H9 (cell line): ENCODE measurements around the gene TMEM132C. TPM values are rescaled to one million over a fixed set of nuclear protein-coding genes. Genes with fewer than 3 reads are reported as not detected.

Experiments
- DNase-seq: peaks from one replicate; pipeline ENCODE4 v3.0.0-alpha.2; 2017
- H2AFZ ChIP-seq: one replicate; pipeline ENCODE4 v1.6.1; 2013; ENCODE audit warnings: mild to moderate bottlenecking, low read length, control low read depth, moderate library complexity
- H2AK5ac ChIP-seq: 2 replicates; pipeline ENCODE4 v1.6.1; 2013; ENCODE audit warnings: low read length, control low read depth, mixed read lengths; ENCODE audit not compliant: insufficient read length
- H2BK120ac ChIP-seq: one replicate; pipeline ENCODE4 v1.6.1; 2013; ENCODE audit warnings: low read depth, mild to moderate bottlenecking, low read length, control low read depth, inconsistent platforms; ENCODE audit not compliant: poor library complexity, severe bottlenecking
- H2BK12ac ChIP-seq: 2 replicates; pipeline ENCODE4 v1.6.1; 2013; ENCODE audit warnings: low read length, control low read depth, mixed read lengths, low read depth; ENCODE audit not compliant: insufficient read length
- H2BK15ac ChIP-seq: 2 replicates; pipeline ENCODE4 v1.6.1; 2013; ENCODE audit warnings: low read depth, low read length, control low read depth
- H2BK20ac ChIP-seq: one replicate; pipeline ENCODE4 v1.6.1; 2013; ENCODE audit warnings: low read depth, mild to moderate bottlenecking, low read length, control low read depth, inconsistent platforms; ENCODE audit not compliant: poor library complexity, severe bottlenecking
- H2BK5ac ChIP-seq: 2 replicates; pipeline ENCODE4 v1.6.1; 2013; ENCODE audit warnings: low read length, control low read depth, mixed read lengths; ENCODE audit not compliant: insufficient read length
- H3K14ac ChIP-seq: 2 replicates; pipeline ENCODE4 v1.6.1; 2013; ENCODE audit warnings: low read length, control low read depth; ENCODE audit not compliant: insufficient read depth
- H3K18ac ChIP-seq: 2 replicates; pipeline ENCODE4 v1.6.1; 2013; ENCODE audit warnings: low read depth, mild to moderate bottlenecking, mixed read lengths, low read length, control low read depth; ENCODE audit not compliant: insufficient read length
- H3K23ac ChIP-seq: 2 replicates; pipeline ENCODE4 v1.6.1; 2013; ENCODE audit warnings: low read length, control low read depth, mixed read lengths, low read depth; ENCODE audit not compliant: insufficient read length
- H3K23me2 ChIP-seq: 2 replicates; pipeline ENCODE4 v1.6.1; 2013; ENCODE audit warnings: low read depth, mild to moderate bottlenecking, mixed read lengths, low read length, control low read depth; ENCODE audit not compliant: insufficient read length, poor library complexity, severe bottlenecking
- H3K27ac ChIP-seq: 2 replicates; pipeline ENCODE4 v1.5.1; 2013; ENCODE audit warnings: low read length, control low read depth, mixed read lengths, low read depth; ENCODE audit not compliant: insufficient read length
- H3K27me3 ChIP-seq: 2 replicates; pipeline ENCODE4 v1.6.1; 2013; ENCODE audit warnings: low read length, control low read depth, inconsistent platforms; ENCODE audit not compliant: insufficient read depth
- H3K4ac ChIP-seq: 2 replicates; pipeline ENCODE4 v1.6.1; 2013; ENCODE audit warnings: low read depth, mild to moderate bottlenecking, control low read depth, inconsistent platforms, low read length, moderate library complexity
- H3K4me1 ChIP-seq: 2 replicates; pipeline ENCODE4 v1.6.1; 2013; ENCODE audit warnings: low read length, control low read depth, inconsistent platforms; ENCODE audit not compliant: insufficient read depth
- H3K4me2 ChIP-seq: 2 replicates; pipeline ENCODE4 v1.6.1; 2013; ENCODE audit warnings: low read length, control low read depth, mixed read lengths; ENCODE audit not compliant: insufficient read length, insufficient read depth
- H3K56ac ChIP-seq: 2 replicates; pipeline ENCODE4 v1.6.1; 2013; ENCODE audit warnings: low read depth, mild to moderate bottlenecking, mixed read lengths, low read length, control low read depth; ENCODE audit not compliant: insufficient read length
- H3K79me1 ChIP-seq: 2 replicates; pipeline ENCODE4 v1.6.1; 2013; ENCODE audit warnings: low read depth, mild to moderate bottlenecking, moderate library complexity, low read length, control low read depth, inconsistent platforms; ENCODE audit not compliant: insufficient read depth, poor library complexity, severe bottlenecking
- H3K79me2 ChIP-seq: 2 replicates; pipeline ENCODE4 v1.6.1; 2013; ENCODE audit warnings: low read length, control low read depth, inconsistent platforms; ENCODE audit not compliant: insufficient read depth
- H3K9ac ChIP-seq: 2 replicates; pipeline ENCODE4 v1.6.1; 2013; ENCODE audit warnings: low read length, control low read depth, mixed read lengths; ENCODE audit not compliant: insufficient read length; ENCODE audit errors: extremely low read depth
- H3K9me3 ChIP-seq: one replicate; pipeline ENCODE4 v1.6.1; 2013; ENCODE audit warnings: low read depth, low read length, inconsistent platforms; ENCODE audit not compliant: control insufficient read depth
- H3T11ph ChIP-seq: one replicate; pipeline ENCODE4 v1.6.1; 2013; ENCODE audit warnings: mild to moderate bottlenecking, low read length, control low read depth, inconsistent platforms
- H4K20me1 ChIP-seq: one replicate; pipeline ENCODE4 v1.6.1; 2013; ENCODE audit not compliant: control insufficient read depth, insufficient read length, insufficient read depth
- H4K5ac ChIP-seq: 2 replicates; pipeline ENCODE4 v1.6.1; 2013; ENCODE audit warnings: low read depth, mild to moderate bottlenecking, mixed read lengths, low read length, control low read depth; ENCODE audit not compliant: insufficient read length
- H4K8ac ChIP-seq: replicated peaks from 2 replicates; pipeline ENCODE4 v1.6.1; 2013; ENCODE audit warnings: low read length, control low read depth, mixed read lengths, low read depth; ENCODE audit not compliant: insufficient read length
- H4K91ac ChIP-seq: 2 replicates; pipeline ENCODE4 v1.6.1; 2013; ENCODE audit warnings: low read depth, mild to moderate bottlenecking, moderate library complexity, mixed read lengths, low read length, control low read depth; ENCODE audit not compliant: insufficient read length
- H3K27ac Mint-ChIP-seq, 3 experiments: 2 replicates in 2 of 3; 3 replicates in 1 of 3; pipeline ENCODE4 v1.8.0; 2020 to 2021; ENCODE audit warnings: mixed read lengths in 3 of 3, mild to moderate bottlenecking in 1 of 3, moderate library complexity in 1 of 3
- H3K27me3 Mint-ChIP-seq: 2 replicates; pipeline ENCODE4 v1.8.0; 2021; ENCODE audit warnings: low read depth, mild to moderate bottlenecking, moderate library complexity, mixed read lengths
- H3K36me3 Mint-ChIP-seq, 3 experiments: 2 replicates in 2 of 3; 3 replicates in 1 of 3; pipeline ENCODE4 v1.8.0; 2020 to 2021; ENCODE audit warnings: low read depth in 3 of 3, mixed read lengths in 3 of 3; ENCODE audit not compliant: insufficient read depth in 1 of 3
- H3K4me1 Mint-ChIP-seq, 2 experiments: 2 replicates each; pipeline ENCODE4 v1.8.0; 2020; ENCODE audit warnings: mixed read lengths in 2 of 2
- H3K4me3 Mint-ChIP-seq, 2 experiments: 2 replicates in 1 of 2; 3 replicates in 1 of 2; pipeline ENCODE4 v1.8.0; 2020 to 2021; ENCODE audit warnings: mild to moderate bottlenecking in 2 of 2, mixed read lengths in 2 of 2, moderate library complexity in 1 of 2
- H3K9me3 Mint-ChIP-seq, 2 experiments: 2 replicates in 1 of 2; 3 replicates in 1 of 2; pipeline ENCODE4 v1.8.0; 2020; ENCODE audit warnings: mild to moderate bottlenecking in 2 of 2, mixed read lengths in 2 of 2, moderate library complexity in 1 of 2
- WGBS: extraction: QIAGEN DNeasy Blood & Tissue Kit; methylation state at CpG from one replicate; pipeline ENCODE4 v1.1.7; 2013; ENCODE audit warnings: missing lambda C conversion rate, low lambda C conversion rate, mixed read lengths; ENCODE audit not compliant: insufficient read length; ENCODE audit errors: extremely low coverage; 5-methylcytosine and 5-hydroxymethylcytosine counted together
- total RNA-seq: library from RNA; stranded (reverse); gene quantifications from 2 replicates; pipeline ENCODE4 v1.2.1, GENCODE V29; 2021
- TF ChIP-seq, protein P1 (sequence below): fragments of 200-600 bp; sonication (generic); conservative IDR thresholded peaks from 3 replicates; pipeline ENCODE4 v1.8.0; 2021; ENCODE audit warnings: antibody characterized with exemption, mild to moderate bottlenecking

TMEM132C gene
- total RNA-seq, 1 experiment from 2014 or later, result 0.22 TPM

DNA sequence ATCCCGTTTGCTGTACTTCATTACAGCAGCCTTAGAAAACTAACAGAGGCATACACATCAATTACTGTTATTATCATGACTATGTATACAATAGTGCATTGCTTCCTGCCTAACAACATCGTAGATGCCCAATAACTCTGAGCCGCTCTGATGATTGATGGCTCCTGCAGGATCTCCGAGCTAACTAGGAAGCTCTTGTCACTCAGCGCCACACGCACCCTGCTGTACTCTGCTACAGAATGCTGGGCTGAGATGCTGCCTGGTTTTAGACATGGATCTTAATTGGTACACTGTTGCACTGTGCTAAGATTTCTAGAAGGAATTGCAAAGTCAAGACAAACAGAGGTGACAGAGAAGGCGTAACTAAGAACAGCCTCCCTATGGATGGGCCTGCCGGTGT lies 387.5 kb downstream of the TMEM132C start:
- Histone ChIP-seq H3K79me1 (no peaks in the 10 kb centered on the region), H3K18ac (no peak overlapping the region), H3K4me2 (no peak overlapping the region), H2BK20ac (no peak overlapping the region), H3K4ac (no peak overlapping the region), H3K14ac (no peak overlapping the region), H2AFZ (no peak overlapping the region), H4K20me1 (no peaks in the 10 kb centered on the region), H2AK5ac (no peak overlapping the region), H3K9me3 (no peaks in the 10 kb centered on the region), H3T11ph (no peak overlapping the region), H2BK120ac (no peak overlapping the region), H3K27ac (no peak overlapping the region), H2BK5ac (no peak overlapping the region), H3K23ac (no peak overlapping the region), H4K91ac (no peak overlapping the region), H3K9ac (no peak overlapping the region), H3K4me1 (no peaks in the 10 kb centered on the region), H3K56ac (no peak overlapping the region), H4K8ac (no peak overlapping the region), H3K23me2 (no peaks in the 10 kb centered on the region), H2BK15ac (no peak overlapping the region), H3K79me2 (no peaks in the 10 kb centered on the region), H4K5ac (no peak overlapping the region), H2BK12ac (no peak overlapping the region), H3K27me3 (no peaks in the 10 kb centered on the region)
- no peak for DNase-seq
- Mint-ChIP-seq H3K4me1 (peaks cover 3 to 13% of the 10 kb centered on the region in 2 experiments; a peak in 3 of 4 replicates), H3K27me3 (peaks cover 13% of the 10 kb centered on the region), H3K36me3 (peaks cover 0 to 4% (median 0%) of the 10 kb centered on the region in 3 experiments; a peak in 3 of 7 replicates), H3K9me3 (peaks cover 4% of the 10 kb centered on the region in 2 experiments; a peak in 3 of 5 replicates), H3K4me3 (no peak overlapping the region), H3K27ac (no peak overlapping the region)
- TF ChIP-seq, protein P1, sequence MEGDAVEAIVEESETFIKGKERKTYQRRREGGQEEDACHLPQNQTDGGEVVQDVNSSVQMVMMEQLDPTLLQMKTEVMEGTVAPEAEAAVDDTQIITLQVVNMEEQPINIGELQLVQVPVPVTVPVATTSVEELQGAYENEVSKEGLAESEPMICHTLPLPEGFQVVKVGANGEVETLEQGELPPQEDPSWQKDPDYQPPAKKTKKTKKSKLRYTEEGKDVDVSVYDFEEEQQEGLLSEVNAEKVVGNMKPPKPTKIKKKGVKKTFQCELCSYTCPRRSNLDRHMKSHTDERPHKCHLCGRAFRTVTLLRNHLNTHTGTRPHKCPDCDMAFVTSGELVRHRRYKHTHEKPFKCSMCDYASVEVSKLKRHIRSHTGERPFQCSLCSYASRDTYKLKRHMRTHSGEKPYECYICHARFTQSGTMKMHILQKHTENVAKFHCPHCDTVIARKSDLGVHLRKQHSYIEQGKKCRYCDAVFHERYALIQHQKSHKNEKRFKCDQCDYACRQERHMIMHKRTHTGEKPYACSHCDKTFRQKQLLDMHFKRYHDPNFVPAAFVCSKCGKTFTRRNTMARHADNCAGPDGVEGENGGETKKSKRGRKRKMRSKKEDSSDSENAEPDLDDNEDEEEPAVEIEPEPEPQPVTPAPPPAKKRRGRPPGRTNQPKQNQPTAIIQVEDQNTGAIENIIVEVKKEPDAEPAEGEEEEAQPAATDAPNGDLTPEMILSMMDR, result no peak
- WGBS, result no CpG with 5 or more reads among the region's 8 CpGs
